Breast epithelium (tissue), 3 donors: ENCODE measurements around the gene OR2B2.

Source experiments
- CTCF ChIP-seq, 3 donors: fragments of 450-650 bp; IDR thresholded peaks; one replicate each; pipeline ENCODE4 v1.5.1; 2016 to 2017; ENCODE audit warnings: antibody characterized with exemption in 3 of 3, mild to moderate bottlenecking in 3 of 3, moderate library complexity in 3 of 3
- POLR2AphosphoS5 ChIP-seq, 3 donors: sonication (generic); formaldehyde crosslinking; IDR thresholded peaks; one replicate each; pipeline ENCODE4 v1.6.1; 2017; ENCODE audit warnings: antibody characterized with exemption in 3 of 3

DNA sequence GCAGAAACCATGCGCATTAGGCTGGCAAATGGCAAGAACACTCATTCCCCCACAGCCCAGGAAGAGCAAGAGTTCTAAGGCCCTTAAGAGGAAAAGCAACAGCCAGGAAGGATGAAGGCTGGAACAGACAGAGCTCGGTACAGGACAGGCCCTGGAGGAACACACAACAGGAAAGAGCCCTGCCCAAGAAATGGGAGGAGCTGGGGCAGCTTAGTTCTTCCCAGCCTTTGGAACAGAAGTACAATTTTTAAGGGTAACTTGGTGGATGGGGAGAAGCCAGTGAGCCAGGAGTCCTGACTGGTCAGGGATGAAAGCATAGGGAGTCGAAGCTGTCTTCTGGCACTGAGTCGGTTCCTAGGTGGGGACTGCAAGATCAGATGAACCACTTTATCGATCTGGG lies 32.4 kb downstream of the OR2B2 start:
- TF ChIP-seq POLR2AphosphoS5 (IDR thresholded peaks at IDR 0.05) (no peak), CTCF (IDR thresholded peaks at IDR 0.05) (no peak)
